Amniotic epithelial cell (primary cell): ENCODE results near the gene CETP.
"Not testable (repeated sequence)": the region's sequence is repeated elsewhere in the genome, so short reads cannot be mapped to it uniquely, and the experiment has no call there.

Source experiments
- DNase-seq: peaks from one replicate; pipeline ENCODE4 v3.0.0-alpha.2; 2010; ENCODE audit warnings: low read depth

CETP gene

GRCh38 chr16:56980792-56981724 is 19.3 kb downstream of the CETP start:
- DNase-seq: no peak

GRCh38 chr16:56981729-56982271 is 20.1 kb downstream of the CETP start:
- no peak for DNase-seq

- no peak for DNase-seq
Measured at GRCh38 chr16:56982695-56983094, 20.9 kb downstream of the CETP start.

- no peak for DNase-seq
Measured at GRCh38 chr16:56983211-56983751, 21.5 kb downstream of the CETP start.

- DNase-seq: no peak
Measured at GRCh38 chr16:56984639-56985038, 22.9 kb downstream of the CETP start.

GRCh38 chr16:56985288-56985961 is 23.7 kb downstream of the CETP start:
- DNase-seq: peak; percentile 86

GRCh38 chr16:56985962-56986360 is 24.2 kb downstream of the CETP start:
- DNase-seq: no peak

- DNase-seq: no peak
Measured at GRCh38 chr16:56986361-56986760, 24.6 kb downstream of the CETP start.

- not testable (repeated sequence) for DNase-seq
Measured at GRCh38 chr16:56986908-56987307, 25.2 kb downstream of the CETP start.

- no peak for DNase-seq
Measured at GRCh38 chr16:56987692-56988091, 25.9 kb downstream of the CETP start.

- peak; percentile 72 for DNase-seq
Measured at GRCh38 chr16:56988161-56988947, 26.6 kb downstream of the CETP start.

GRCh38 chr16:56988948-56989945 is 27.5 kb downstream of the CETP start, which contains the start of gene NLRC5:
Gene NLRC5 (plus strand): TSS chr16:56989557. CDS start chr16:57020713, 31,156 bp downstream.
- DNase-seq: peak; percentile 77

GRCh38 chr16:56989988-56990387 is 28.2 kb downstream of the CETP start:
- DNase-seq: no peak

GRCh38 chr16:56990407-56991286 is 28.9 kb downstream of the CETP start:
- DNase-seq: peak; percentile 45

GRCh38 chr16:56992431-56992830 is 30.7 kb downstream of the CETP start:
- DNase-seq: not testable (repeated sequence)

- peak; percentile 63 for DNase-seq
Measured at GRCh38 chr16:56993204-56993603, 31.5 kb downstream of the CETP start.

- no peak for DNase-seq
Measured at GRCh38 chr16:56994311-56994710, 32.6 kb downstream of the CETP start.

- DNase-seq: no peak
Measured at GRCh38 chr16:56995136-56995805, 33.5 kb downstream of the CETP start.

GRCh38 chr16:56997264-56997663 is 35.5 kb downstream of the CETP start:
- DNase-seq: no peak
